Measurements from ENCODE around the gene CBY2.

DNA sequence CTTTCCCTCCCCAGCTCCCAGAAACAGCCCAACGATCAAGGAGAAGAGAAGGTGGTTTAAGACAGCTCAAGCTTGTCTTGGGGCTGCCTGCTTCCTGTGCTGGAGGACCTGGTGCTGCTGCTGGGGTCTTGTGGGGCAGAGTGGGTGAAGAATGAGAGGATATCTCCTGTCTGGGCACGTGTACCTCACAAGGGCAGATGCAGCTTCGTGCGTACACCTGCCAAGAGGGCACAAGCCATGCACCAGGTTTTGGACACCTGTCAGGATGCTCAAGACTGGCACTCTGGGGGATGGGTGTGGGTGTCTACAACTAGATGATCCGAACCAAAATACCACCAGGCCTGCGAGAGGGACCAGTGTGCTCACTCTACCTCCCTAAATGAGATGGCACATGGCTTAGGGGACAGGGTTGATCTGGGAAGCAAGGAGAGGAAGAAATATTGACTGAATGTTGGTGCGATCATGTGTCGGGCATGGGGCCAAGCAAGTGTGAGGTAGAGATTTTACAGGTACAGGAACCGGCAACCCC is 2.2 kb downstream of the CBY2 start:
- TF ChIP-seq POLR2A (IDR thresholded peaks at IDR 0.05): no peak
- TF ChIP-seq, protein P1, sequence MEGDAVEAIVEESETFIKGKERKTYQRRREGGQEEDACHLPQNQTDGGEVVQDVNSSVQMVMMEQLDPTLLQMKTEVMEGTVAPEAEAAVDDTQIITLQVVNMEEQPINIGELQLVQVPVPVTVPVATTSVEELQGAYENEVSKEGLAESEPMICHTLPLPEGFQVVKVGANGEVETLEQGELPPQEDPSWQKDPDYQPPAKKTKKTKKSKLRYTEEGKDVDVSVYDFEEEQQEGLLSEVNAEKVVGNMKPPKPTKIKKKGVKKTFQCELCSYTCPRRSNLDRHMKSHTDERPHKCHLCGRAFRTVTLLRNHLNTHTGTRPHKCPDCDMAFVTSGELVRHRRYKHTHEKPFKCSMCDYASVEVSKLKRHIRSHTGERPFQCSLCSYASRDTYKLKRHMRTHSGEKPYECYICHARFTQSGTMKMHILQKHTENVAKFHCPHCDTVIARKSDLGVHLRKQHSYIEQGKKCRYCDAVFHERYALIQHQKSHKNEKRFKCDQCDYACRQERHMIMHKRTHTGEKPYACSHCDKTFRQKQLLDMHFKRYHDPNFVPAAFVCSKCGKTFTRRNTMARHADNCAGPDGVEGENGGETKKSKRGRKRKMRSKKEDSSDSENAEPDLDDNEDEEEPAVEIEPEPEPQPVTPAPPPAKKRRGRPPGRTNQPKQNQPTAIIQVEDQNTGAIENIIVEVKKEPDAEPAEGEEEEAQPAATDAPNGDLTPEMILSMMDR (IDR thresholded peaks at IDR 0.05): no peak
